GM12891 (cell line): ENCODE results near the gene ZNF236.

ENCODE experiments used
- POLR2A ChIP-seq: IDR thresholded peaks from 2 replicates; pipeline ENCODE4 v1.6.1; 2011; ENCODE audit warnings: low read depth, low read length, control low read depth
- POU2F2 ChIP-seq: IDR thresholded peaks from 2 replicates; pipeline ENCODE4 v1.6.1; 2011; ENCODE audit warnings: low read depth, mild to moderate bottlenecking, control low read depth, low read length, moderate library complexity
- TAF1 ChIP-seq: IDR thresholded peaks from 2 replicates; pipeline ENCODE4 v1.6.1; 2011; ENCODE audit warnings: low read depth, low read length, control low read depth

DNA sequence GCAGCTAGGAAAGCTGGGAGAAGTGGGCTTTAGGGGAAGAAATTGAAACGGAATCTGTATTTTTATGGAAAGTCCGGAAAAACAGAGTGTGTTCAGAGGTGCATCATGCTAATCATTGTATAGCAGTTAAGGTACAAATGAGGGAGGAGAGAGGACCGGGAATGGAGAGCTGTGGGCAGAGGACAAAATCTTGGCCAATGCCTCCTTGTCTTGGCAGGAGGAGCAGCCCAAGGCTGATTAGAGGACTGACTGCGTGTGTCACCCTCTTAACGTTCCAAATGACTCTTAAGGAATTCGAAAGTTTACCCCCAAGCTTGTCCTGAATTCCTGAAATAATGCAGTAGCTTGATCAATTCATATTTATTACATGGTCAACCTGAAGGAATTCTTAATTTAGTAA lies 81.0 kb downstream of the ZNF236 start:
- TF ChIP-seq POLR2A, result no peak
- no peak for TF ChIP-seq POU2F2
- no peak for TF ChIP-seq TAF1
